Fibroblast of skin of back (primary cell): ENCODE measurements around the gene TMEM203. TPM values are rescaled to one million over a fixed set of nuclear protein-coding genes. Genes with fewer than 3 reads are reported as not detected.
"Not testable (repeated sequence)": the region's sequence is repeated elsewhere in the genome, so short reads cannot be mapped to it uniquely, and the experiment has no call there.

ENCODE experiments used
- DNase-seq: peaks from one replicate; pipeline ENCODE4 v3.0.0-alpha.2; 2013
- polyA plus RNA-seq, 2 experiments: library from polyadenylated mRNA; unstranded; fragments of 120-200 nt; gene quantifications; one replicate each; pipeline ENCODE4 v1.2.1, GENCODE V29; 2013; ENCODE audit not compliant: insufficient read length in 2 of 2

Gene TMEM203, protein sequence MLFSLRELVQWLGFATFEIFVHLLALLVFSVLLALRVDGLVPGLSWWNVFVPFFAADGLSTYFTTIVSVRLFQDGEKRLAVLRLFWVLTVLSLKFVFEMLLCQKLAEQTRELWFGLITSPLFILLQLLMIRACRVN
- 39.2 TPM for polyA plus RNA-seq (2013, experiment 1 of 2; ENCODE audit: insufficient read length)
- polyA plus RNA-seq (2013, experiment 2 of 2; ENCODE audit: insufficient read length), result 29.9 TPM

DNA sequence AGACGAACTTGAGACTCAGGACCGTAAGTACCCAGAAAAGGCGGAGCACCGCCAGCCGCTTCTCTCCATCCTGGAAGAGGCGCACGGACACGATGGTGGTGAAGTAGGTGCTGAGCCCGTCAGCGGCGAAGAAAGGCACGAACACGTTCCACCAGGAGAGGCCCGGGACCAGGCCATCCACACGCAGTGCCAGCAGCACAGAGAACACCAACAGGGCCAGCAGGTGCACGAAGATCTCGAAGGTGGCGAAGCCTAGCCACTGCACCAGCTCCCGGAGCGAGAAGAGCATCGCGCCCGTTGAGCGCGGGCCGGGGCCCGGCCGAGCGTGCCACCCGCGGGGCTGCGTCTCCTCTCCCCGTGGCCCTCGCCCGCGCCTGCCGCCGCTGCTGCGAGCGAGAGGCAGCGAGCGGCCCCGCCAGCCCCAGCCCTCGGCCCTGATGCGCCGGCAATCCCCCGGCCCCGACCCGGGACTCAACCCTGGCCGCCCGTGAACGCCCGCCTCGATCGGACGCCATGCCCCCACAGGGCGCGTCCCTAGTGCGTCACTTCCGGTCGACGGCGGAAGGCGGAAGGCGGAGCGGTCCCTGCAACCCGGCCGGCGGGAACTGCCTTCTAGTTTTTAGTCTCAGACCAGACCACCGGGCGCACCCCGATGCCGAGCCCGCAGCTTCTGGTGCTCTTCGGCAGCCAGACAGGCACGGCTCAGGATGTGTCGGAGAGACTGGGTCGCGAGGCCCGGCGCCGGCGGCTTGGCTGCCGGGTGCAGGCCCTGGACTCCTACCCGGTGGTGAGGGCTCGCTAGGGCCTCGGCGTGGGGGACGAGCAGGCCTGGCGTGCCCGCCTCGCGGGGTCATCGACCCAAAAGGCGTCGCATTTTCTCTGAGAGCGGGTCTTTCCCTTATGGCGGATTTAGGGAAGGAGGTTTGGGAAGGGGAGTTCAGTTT is at the start of gene TMEM203, which contains the start of gene NDOR1:
Gene TMEM203, minus strand, starts transcription at position 523 of the 944 bp plus-strand sequence. Its CDS starts 234 bp downstream, at position 289.
Gene NDOR1, plus strand, starts transcription at position 575 of the 944 bp plus-strand sequence. Its CDS starts 78 bp downstream, at position 653.
- peak; percentile 87 for DNase-seq

- peak; percentile 86 for DNase-seq
Measured at GRCh38 chr9:137254624-137255447, 49.4 kb upstream of the TMEM203 start, which contains the start of gene NELFB. Gene NELFB (plus strand): TSS chr9:137255327.

- no peak for DNase-seq
Measured at GRCh38 chr9:137253717-137254623, 48.5 kb upstream of the TMEM203 start.

DNA sequence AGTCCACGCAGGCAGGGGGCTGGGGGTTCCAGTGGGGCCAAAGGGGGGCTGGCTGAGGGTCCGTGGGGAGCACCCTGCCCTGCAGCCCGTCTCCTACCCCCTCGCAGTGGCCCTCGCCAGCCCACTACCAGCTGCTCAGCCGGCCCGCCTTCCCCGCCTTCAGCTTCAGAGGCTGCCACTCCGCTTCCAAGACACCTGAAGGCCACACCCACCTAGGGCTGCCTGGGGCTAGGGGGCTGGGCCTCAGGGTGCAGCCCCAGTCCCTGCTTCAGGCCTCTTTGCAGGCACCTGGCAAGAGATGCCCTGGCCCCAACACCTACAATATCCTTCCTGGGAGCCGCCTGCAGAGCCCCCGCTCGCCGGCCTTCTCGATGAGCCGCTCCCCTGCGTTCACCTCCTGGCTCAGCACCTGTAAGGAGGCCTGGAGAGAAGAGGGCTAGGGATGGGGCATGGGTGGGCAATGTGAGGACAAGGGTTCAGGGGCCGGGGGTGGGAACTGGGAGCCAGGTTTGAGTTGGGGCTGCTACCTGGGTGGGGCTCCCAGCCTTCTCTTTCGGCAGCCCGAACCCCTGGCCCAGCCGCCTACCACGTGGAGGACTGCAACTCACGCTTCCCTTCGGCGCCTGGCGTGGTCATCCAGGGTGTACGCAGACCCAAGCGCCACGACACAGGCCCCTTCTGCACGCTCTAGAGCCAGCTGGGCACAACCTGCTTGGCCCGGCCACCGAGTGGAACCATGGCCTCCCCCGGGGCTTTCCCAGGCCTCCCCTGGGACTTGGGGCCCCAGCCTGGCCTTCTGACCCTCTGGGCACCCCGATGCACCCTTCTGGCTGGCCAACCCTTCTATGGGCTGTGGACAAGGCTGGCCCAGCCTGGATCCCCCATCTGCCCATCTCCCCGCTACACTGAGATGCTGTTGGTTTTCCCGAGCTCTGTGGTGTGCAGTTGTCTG is 47.4 kb upstream of the TMEM203 start:
- DNase-seq, result no peak

DNA sequence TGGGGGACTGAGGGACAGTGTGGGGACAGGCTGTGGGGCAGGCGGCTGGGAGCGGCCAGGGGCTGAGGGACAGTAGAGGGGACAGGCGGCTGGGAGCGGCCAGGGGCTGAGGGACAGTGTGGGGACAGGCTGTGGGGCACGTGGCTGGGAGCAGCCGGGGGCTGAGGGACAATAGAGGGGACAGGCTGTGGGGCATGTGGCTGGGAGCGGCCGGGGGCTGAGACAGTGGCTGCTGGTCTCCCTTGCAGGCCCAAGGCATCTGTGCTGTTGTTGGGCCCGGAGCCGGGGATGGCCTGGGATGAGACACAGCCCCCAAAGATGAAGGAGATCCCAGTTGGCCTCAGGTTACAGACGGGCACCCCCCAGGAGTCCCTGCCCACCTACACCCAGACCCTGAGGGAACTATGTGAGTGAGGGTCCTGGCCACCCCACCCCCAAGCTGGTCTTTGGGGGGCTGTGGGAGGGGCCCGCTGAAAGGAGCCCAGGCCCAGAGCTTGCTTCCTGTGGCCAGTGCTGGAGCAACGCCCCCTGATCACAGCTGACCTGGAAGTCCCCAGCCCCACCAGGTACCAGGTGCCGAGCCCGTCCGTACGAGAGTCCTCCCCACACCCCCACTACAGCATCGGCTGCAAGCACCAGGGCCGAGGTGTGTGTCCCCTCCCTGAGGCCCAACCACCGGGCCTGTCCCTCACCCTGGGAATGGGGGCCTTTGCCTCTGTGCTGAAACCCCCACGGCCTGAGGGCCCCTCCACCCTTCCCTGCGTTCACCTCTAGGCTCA is 46.2 kb upstream of the TMEM203 start:
- no peak for DNase-seq

DNA sequence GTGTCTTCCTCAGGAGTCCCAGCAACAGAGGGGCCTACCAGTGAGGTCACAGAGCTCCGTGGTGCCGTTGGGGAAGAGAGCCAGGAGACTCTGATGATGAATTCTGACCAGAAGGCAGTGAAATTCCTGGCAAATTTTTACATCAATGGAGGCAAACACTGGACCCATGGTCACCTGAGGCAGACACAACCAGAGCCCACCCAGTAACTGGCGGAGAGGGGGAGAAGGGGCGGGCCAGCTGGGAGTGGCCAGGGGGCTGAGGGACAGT is 45.7 kb upstream of the TMEM203 start, which contains the start of gene STPG3:
Gene STPG3, plus strand, starts transcription at position 93 of the 268 bp plus-strand sequence. Its CDS starts 1 bp downstream, at position 94.
- DNase-seq, result no peak

GRCh38 chr9:137250329-137251193 is 45.1 kb upstream of the TMEM203 start:
- no peak for DNase-seq

GRCh38 chr9:137247916-137248175 is 42.4 kb upstream of the TMEM203 start:
- no peak for DNase-seq

- DNase-seq, result no peak
Measured at GRCh38 chr9:137247135-137247915, 41.9 kb upstream of the TMEM203 start.

DNA sequence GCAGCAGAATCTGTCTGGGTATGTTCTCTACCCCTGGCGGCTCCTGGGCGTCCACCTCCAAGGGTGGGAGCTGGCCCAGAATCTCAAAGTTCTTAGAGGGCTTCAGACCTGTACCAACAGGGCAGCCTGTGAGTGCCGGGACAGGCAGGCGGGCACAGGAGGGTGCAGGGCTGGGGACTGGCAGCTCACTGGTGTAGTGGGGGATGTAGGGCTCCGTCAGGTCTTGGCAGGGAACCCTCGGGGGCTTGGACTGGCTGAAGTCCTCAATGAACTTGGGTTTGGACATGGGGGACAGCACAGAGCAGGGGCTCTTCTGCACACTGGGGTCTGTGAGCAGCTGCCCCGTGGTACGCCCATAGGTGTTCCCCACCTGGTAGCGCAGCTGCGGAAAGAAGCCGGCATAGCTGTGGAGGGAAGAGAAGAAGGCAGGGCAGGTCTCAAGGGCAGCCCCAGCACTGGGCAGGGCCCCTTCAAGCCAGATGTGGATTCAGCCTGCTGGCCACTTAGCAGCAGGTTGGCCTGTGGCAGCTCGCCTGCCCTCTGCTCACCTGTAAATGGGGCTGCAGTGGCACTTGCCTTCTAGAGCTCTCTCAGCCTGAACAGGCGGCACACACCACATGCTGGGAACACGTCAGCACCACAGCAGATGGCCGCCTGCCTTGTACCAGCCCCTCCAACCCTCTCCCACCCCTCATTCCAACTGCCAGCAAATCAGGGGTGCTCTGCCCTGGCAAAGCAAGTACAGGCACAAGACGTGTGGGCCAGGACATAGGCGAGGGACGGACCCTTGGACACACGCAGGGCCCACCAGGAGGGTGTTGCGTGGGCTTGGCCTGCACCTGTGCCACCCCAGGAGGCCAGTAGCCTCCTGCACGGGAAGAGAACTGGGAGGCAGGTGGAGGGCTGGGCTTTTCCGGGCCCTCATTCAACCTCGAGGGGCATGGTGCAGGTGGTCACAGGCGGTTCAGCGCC is 40.3 kb upstream of the TMEM203 start:
- no peak for DNase-seq

GRCh38 chr9:137244486-137245449 is 39.3 kb upstream of the TMEM203 start:
- no peak for DNase-seq

DNA sequence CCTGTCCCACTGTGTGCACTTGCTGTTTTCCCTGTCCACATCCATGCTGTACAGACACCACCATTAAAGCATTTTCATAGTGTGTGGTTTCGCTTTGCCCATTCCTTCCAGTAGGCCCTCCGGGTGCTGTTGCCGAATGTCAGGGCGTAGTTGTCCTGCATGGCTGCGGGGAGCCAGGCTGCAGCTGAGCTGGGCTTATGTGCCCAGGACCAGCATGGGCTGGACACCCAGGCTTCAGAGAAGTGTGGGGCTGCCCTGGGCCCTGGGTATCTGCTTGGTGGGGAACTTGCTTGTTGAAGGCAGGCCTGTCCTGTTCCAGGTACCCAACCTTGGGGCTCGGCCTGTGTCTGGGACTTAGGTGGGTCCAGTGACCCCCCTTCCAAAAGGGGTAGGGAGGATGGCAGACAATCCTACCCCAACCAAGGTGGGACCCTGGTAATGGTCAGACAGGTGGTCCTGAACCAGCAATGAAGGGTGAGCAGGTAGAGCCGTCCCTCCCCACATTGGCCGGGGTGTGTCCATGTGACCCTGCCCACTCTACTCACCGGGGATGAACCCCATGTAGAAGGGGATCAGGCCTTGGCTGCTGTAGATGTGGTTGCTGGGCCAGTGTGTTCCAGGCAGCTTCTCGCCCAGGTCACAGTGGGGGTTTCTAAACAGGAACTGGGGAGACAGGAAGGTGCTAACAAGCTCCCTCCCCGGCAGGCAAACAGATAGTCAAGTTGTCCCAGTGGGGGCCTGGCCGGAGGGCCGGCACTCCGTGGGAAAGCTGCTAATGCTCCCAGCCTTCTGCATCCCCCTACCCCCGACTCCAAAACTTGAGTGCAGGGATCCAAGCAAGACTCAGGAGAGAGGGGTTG is 38.4 kb upstream of the TMEM203 start:
- DNase-seq, result no peak

GRCh38 chr9:137243266-137243625 is 37.8 kb upstream of the TMEM203 start:
- not testable (repeated sequence) for DNase-seq
